ENCODE measurements around the gene FITM2.

DNA sequence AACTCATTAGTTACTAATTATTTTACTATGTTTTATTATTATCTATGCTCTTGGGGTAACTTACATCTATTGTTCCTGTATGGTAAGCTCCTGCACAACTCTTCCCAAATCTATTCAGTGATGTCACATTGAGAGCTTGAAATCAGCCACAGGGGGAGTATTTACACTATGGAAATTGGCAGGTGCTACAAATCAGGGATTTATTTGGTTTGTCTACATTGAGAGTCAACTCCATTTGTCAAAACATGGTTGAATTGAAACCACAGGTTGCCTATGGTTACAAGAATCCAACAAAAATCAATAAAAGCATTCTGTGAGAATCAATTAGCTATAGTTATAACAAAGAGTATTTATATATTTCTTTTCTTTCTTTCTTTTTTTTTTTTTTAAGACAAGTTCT lies 3.9 kb upstream of the FITM2 start:
- TF ChIP-seq EZH2 (IDR thresholded peaks at IDR 0.05; ENCODE audit: insufficient read depth, poor library complexity, severe bottlenecking) (no peak), EZH2phosphoT487 (IDR thresholded peaks at IDR 0.05; ENCODE audit: insufficient read depth, low read depth) (no peak)
